NOMO-1 (cell line): ENCODE results near the gene ORC6.
A peak's percentile ranks its signal among the peaks of the same experiment; 100 is the strongest.
"Not testable (repeated sequence)": the region's sequence is repeated elsewhere in the genome, so short reads cannot be mapped to it uniquely, and the experiment has no call there.

Experiments used
- DNase-seq, 2 experiments: peaks; one replicate each; lab custom pipeline; 2025; ENCODE audit not compliant: unreplicated experiment in 2 of 2; lab: John Stamatoyannopoulos, UW

Gene ORC6, protein sequence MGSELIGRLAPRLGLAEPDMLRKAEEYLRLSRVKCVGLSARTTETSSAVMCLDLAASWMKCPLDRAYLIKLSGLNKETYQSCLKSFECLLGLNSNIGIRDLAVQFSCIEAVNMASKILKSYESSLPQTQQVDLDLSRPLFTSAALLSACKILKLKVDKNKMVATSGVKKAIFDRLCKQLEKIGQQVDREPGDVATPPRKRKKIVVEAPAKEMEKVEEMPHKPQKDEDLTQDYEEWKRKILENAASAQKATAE

DNA sequence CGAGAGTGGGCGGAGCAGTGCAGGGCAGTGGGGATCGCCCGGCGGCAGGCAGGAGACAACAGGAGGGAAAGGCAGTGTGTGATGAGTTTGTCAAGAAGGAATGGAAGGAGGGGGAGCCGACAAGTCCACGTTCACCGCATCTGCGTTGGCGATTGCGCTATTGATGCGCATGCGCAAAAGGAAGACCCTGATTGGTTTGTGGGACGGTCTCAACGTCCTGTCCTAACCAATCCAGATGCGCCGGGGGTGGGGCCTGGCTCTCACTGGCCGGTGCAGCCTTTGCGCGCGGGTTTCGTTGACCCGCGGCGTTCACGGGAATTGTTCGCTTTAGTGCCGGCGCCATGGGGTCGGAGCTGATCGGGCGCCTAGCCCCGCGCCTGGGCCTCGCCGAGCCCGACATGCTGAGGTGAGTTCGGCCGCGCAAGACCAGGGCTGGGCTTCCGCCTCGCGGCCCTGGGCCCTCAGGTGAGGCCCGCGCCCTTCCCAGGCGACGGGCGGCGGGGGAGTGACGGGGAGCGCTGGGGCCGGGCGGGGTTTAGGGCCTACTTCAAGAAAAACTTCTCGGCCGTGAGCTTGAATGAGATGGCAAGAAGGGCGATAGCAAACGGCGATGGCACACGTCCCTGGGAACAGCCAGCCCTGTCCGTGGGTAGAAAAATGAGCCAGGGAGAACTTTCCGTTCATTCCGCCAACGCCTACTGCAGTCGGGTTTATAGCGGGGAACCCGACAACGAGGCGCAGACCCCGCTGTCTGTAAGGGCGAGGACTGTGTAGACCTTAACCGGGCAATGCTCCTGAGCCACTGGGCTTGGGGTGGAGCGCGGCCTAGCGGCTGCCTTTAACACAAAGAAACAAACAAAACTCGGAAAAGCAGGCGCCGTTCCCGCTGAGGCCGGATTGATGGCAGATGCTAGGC, at the start of gene ORC6:
Gene ORC6, plus strand, starts transcription at position 295 of the 916 bp plus-strand sequence. Its CDS starts 47 bp downstream, at position 342.
- DNase-seq: peak; percentile 94 to 97

- no peak for DNase-seq
These were observed 40.8 kb upstream of the ORC6 start for GRCh38 chr16:46648656-46649055.

DNA sequence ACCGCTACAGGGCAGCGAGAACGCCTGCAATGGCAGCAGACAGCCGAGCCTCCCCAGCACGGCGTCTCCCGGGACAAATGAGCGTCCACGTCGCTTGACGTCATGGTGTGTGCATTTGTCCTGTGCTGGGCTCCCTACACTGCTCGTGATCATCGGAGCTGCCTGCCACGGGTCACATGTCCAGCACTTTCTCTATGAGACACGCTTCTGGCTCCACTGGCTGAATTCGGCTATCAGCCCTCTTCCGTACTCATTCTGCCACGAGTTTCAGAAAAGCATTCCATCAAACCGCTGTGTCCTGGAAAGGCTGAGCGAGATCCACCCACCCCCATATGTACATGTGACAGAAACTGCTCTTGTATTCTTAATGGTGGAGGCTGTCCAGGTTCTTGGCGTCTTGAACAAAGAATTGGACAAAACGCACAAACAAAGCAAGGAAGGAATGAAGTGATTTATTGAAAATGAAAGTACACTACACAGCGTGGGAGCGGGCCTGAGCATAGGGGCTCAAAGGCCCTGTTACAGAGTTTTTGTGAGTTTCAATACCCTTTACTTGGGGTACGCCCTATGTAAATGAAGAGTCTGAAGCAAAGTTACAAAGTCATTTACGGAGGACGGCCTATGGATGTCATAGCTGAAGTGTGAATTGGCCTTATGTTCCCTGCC, 39.7 kb upstream of the ORC6 start:
- DNase-seq: no peak

DNA sequence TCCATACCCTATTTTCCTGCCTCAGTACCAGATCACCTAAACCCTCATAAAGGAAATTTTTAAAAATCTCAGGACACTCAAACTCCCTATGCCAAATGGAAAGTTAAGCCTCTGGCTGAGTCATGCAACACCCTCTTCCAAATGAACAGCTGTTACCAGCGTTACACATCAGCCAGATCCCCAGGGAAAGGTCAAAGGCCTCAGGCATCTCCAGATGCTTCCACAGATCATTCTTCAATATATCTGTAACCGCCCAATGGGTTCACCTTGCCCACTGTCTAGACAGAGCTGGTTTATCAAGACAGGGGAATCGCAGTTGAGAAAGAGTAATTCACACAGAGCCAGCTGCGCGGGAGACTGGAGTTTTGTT, 39.2 kb upstream of the ORC6 start:
- DNase-seq: no peak

DNA sequence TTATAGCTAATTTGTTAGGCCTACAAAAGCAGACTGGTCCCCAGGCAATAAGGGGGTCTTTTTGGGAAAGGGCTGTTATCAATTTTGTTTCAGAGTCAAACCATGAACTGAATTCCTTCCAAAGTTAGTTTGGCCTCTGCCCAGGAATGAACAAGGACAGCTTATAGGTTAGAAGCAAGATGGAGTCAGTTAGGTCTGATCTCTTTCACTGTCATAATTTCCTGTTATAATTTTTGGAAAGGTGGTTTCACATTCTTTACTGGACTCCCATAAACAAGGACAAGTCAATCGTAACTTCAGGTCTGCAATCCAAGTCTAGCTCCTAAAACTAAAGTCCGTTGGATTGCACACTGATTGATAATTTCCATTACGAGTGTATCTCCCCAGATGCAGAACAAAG, 38.2 kb upstream of the ORC6 start:
- DNase-seq: no peak

DNA sequence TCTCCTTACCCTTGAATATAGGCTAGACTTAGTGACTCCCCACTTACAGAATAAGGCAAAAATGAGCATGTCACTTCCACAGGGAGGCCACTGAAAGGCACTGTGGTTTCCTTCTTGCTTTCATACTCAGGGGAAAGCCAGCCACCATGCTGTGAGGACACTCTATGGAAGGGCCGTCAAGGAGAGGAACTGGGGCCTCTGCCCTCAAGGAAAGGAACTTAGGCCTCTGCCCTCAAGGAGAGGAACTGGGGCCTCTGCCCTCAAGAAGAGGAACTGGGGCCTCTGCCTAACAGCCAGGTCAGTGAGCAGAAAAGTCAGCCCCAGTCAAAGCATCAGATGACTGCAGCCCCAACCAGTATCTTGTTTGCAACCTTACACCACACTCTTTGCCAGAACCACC, 30.5 kb upstream of the ORC6 start:
- peak; percentile 96 to 99 for DNase-seq

DNA sequence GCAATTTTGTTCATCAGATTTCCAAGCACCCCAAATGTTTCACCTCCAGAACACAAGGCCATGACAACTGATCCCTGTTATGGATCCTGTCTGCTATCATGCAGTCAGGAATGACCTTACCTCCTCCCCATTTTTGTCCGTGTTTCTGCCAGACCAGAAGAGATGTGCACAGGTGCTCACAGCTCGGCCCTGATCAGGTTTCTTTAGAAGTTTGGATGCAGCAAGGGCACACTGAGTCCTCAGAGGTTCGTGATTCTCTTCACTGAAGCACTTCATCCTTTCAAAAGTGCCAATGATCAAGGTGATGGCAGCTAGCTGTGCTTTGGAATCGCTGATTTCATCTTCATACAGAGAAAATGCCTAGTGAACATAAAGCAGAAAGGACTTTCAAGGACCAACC, 27.3 kb upstream of the ORC6 start:
- DNase-seq: no peak

- DNase-seq: peak; percentile 34 to 70
These were observed 16.0 kb upstream of the ORC6 start for GRCh38 chr16:46673320-46674013.

- DNase-seq: not testable (repeated sequence)
These were observed 11.5 kb upstream of the ORC6 start for GRCh38 chr16:46677943-46678342.

- DNase-seq: not testable (repeated sequence)
These were observed 7.6 kb upstream of the ORC6 start for GRCh38 chr16:46681867-46682266.

GRCh38 chr16:46686815-46687473, 2.5 kb upstream of the ORC6 start:
- DNase-seq: no peak

DNA sequence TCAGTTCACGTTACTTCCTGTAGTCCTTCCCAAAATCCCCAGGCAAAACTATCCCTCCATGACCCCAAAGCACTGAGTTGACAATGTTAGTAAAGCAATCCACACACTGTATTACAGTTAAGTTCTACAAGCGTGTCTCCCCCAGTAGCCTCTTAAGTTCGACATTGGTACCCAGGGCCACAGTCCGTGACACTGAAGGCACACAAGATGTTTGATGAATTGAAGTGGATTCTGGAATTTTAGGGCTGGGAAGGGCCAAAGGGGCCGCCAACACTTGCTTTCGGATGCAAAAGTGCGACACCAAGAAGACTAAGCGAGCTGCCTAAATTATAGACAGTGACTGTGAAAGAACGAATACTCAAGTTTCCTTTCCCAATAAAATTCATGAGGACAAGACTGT, 2.0 kb upstream of the ORC6 start:
- no peak for DNase-seq

DNA sequence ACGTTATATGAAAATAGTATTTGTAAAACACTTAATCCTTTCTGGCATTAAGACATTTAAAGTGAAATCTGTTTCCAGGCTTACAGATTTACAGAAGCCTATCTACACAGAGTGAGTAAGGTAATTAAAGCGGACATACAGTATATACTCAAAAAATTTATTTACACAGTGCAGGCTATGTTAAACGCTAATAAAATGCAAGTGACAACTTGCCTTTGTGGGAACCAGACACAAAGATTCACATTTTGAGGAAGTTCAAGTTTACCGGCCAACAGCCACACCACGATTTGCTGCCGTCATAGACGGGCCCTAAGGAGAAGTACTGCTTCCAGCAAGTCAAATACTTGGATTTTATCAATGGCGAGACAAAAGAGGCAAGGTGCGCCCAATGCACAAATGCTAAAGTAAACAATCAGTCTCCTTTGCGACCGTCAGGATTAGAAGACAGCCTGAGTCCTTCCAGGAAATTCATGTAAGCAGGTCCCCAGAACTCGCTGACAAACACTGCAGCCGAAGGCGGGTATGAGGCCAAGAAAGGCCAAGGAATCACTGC, 1.3 kb upstream of the ORC6 start:
- peak; percentile 80 to 87 for DNase-seq

GRCh38 chr16:46688654-46689364, 650 bp upstream of the ORC6 start, which contains the start of gene VPS35:
Gene VPS35 (minus strand): TSS chr16:46689178. CDS start chr16:46689133, 45 bp downstream.
- peak; percentile 98 for DNase-seq

GRCh38 chr16:46690281-46691178, 1.1 kb downstream of the ORC6 start:
- peak in 1 of 2 experiments; percentile 30 for DNase-seq

DNA sequence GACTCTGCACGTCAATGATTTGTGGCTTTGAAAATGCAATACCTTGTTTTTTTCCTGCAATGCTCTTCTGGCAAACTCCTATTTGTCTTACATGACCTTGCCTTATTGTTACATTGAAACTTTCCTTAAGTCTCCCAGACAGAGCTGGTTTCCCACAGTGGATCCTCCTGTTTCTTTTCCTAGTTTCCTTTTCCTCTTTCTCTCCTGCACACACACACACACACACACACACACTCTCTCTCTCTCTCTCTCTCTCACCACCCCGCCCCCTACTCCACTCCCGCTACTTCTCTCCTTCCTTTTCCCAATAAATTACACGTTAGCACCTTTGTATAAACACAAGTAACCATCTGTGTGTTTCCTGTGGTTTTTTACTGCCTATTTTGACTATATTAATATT, 2.3 kb downstream of the ORC6 start:
- no peak for DNase-seq

GRCh38 chr16:46693598-46693997, 4.1 kb downstream of the ORC6 start:
- DNase-seq: no peak

GRCh38 chr16:46695937-46696336, 6.5 kb downstream of the ORC6 start:
- no peak for DNase-seq
